ENCODE results near the gene SUGP1. TPM values are rescaled to one million over a fixed set of nuclear protein-coding genes. Genes with fewer than 3 reads are reported as not detected.

SUGP1 gene
- total RNA-seq, 1 experiment from 2014 or later: 51.2 TPM

DNA sequence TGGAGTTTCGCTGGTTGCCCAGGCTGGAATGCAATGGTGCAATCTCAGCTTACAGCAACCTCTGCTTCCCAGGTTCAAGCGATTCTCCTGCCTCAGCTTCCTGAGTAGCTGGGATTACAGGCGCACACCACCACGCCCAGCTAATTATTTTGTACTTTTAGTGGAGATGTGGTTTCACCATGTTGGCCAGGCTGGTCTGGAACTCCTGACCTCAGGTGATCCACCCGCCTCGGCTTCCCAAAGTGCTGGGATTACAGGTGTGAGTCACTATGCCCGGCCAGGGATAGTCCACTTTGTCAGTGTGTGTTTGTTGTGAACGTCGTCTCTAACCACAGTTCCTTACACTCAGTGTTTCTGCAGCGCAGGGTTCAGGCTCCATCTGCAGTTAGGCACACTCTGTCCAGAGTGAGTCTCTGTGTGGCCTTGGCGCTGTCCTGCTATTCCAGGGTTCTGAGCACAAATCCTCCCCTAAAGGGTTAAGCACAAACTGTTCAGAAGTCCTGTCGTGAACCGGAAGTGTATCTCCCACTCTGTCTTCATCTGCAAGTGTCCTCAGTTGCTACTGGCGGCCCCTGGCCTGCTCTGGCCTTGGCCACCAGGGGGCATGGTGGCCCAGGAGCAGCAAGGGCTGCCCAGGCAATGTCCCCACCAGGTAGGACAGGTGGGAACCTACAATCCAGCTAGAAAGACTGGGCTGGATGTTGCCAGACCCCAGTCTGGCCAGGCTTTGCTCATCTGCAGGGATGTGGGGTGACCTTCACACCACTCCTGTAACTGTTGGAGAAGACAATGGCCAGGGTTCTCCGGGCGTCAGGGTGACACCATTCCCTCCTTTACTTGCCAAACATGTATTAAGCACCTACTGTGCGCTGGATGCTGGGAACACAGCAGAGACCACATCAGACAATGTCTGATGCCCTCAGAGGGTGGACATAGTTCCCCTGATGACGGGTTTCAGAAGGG lies 46.4 kb upstream of the SUGP1 start:
- Histone ChIP-seq H3K9me3 (no peaks in the 10 kb centered on the region), H3K4me3 (ENCODE audit: low read depth, low read length) (no peak overlapping the region), H3K27me3 (replicated peaks; ENCODE audit: control insufficient read depth, insufficient read depth, low read length) (no peaks in the 10 kb centered on the region; the same call in 1 of the 2 replicates), H3K36me3 (ENCODE audit: control insufficient read depth, insufficient read depth, low read length) (no peaks in the 10 kb centered on the region), H3K4me1 (peaks cover 7% of the 10 kb centered on the region)
- Mint-ChIP-seq H3K27me3 (ENCODE audit: insufficient read depth, unreplicated experiment) (no peaks in the 10 kb centered on the region), H3K4me3 (ENCODE audit: unreplicated experiment) (no peak overlapping the region), H3K9me3 (ENCODE audit: unreplicated experiment) (no peaks in the 10 kb centered on the region), H3K27ac (ENCODE audit: unreplicated experiment) (peak overlapping the region; percentile 55), H3K36me3 (ENCODE audit: insufficient read depth, unreplicated experiment) (peaks cover 11% of the 10 kb centered on the region), H3K4me1 (ENCODE audit: low read depth, unreplicated experiment) (peaks cover 7% of the 10 kb centered on the region)
- peak; percentile 80 to 94 for TF ChIP-seq CTCF (IDR thresholded peaks at IDR 0.05; ENCODE audit: insufficient read depth in 1 of 2, low read depth in 1 of 2, low read length in 1 of 2, severe bottlenecking in 1 of 2, unreplicated experiment in 1 of 2)
- ChIA-PET POLR2A (interaction anchor here (0.5 to 1.0 kb wide), 4 partner anchors 9 to 247 kb away, joined by 3 to 4 read pairs (median 3); partner anchors contain the start of gene GATAD2A), CTCF (interaction anchor here (0.6 to 2.1 kb wide), 7 partner anchors 11 to 298 kb away, joined by 3 to 26 read pairs (median 6); partner anchors contain the start of gene GATAD2A)
- intact Hi-C loops (cut with micrococcal nuclease; ENCODE audit: unreplicated experiment): loop anchor here (1.0 to 2.0 kb wide), 4 partner anchors 11 to 124 kb away; no protein-coding TSS in a partner anchor
- BruUV-seq (replicated peaks): no TSS peak
- peak; percentile 90 to 93 for DNase-seq

GRCh38 chr19:19362075-19362474 lies 41.8 kb upstream of the SUGP1 start:
- no peaks in the 10 kb centered on the region; the same call in 1 of the 2 replicates for H3K27me3 ChIP-seq (replicated peaks; ENCODE audit: control insufficient read depth, insufficient read depth, low read length)
- no peaks in the 10 kb centered on the region for H3K9me3 Mint-ChIP-seq (ENCODE audit: unreplicated experiment)
- no peak overlapping the region for H3K4me3 Mint-ChIP-seq (ENCODE audit: unreplicated experiment)
- H3K36me3 ChIP-seq (ENCODE audit: control insufficient read depth, insufficient read depth, low read length): no peaks in the 10 kb centered on the region
- H3K27ac Mint-ChIP-seq (ENCODE audit: unreplicated experiment): no peak overlapping the region
- H3K4me1 Mint-ChIP-seq (ENCODE audit: low read depth, unreplicated experiment): peaks cover 7% of the 10 kb centered on the region
- H3K4me1 ChIP-seq: no peaks in the 10 kb centered on the region
- intact Hi-C loops (cut with micrococcal nuclease; ENCODE audit: unreplicated experiment): no loop called here
- POLR2A ChIA-PET: no interaction called here
- no peaks in the 10 kb centered on the region for H3K27me3 Mint-ChIP-seq (ENCODE audit: insufficient read depth, unreplicated experiment)
- TF ChIP-seq CTCF (IDR thresholded peaks at IDR 0.05; ENCODE audit: insufficient read depth in 1 of 2, low read depth in 1 of 2, low read length in 1 of 2, severe bottlenecking in 1 of 2, unreplicated experiment in 1 of 2): no peak
- CTCF ChIA-PET: interaction anchor here (0.6 kb wide), 1 partner anchor 66 kb away, joined by 3 read pairs; no protein-coding TSS in a partner anchor
- no peak overlapping the region for H3K4me3 ChIP-seq (ENCODE audit: low read depth, low read length)
- H3K9me3 ChIP-seq: no peaks in the 10 kb centered on the region
- no peak for DNase-seq
- H3K36me3 Mint-ChIP-seq (ENCODE audit: insufficient read depth, unreplicated experiment): peaks cover 17% of the 10 kb centered on the region
- no TSS peak for BruUV-seq (replicated peaks)

GRCh38 chr19:19361075-19361594 lies 40.8 kb upstream of the SUGP1 start:
- no peak overlapping the region for H3K27ac Mint-ChIP-seq (ENCODE audit: unreplicated experiment)

More at GRCh38 chr19:19361075-19361594, 40.8 kb upstream of the SUGP1 start:
- peaks cover 17% of the 10 kb centered on the region for H3K36me3 Mint-ChIP-seq (ENCODE audit: insufficient read depth, unreplicated experiment)
- ChIA-PET CTCF (interaction anchor here (0.6 kb wide), 1 partner anchor 65 kb away, joined by 3 read pairs; no protein-coding TSS in a partner anchor), POLR2A (no interaction called here)
- H3K4me1 ChIP-seq: no peaks in the 10 kb centered on the region
- no peaks in the 10 kb centered on the region for H3K9me3 Mint-ChIP-seq (ENCODE audit: unreplicated experiment)
- TF ChIP-seq CTCF (IDR thresholded peaks at IDR 0.05; ENCODE audit: insufficient read depth in 1 of 2, low read depth in 1 of 2, low read length in 1 of 2, severe bottlenecking in 1 of 2, unreplicated experiment in 1 of 2): peak; percentile 69 to 73
- H3K4me3 Mint-ChIP-seq (ENCODE audit: unreplicated experiment): no peak overlapping the region
- no peaks in the 10 kb centered on the region for H3K9me3 ChIP-seq
- peaks cover 7% of the 10 kb centered on the region for H3K4me1 Mint-ChIP-seq (ENCODE audit: low read depth, unreplicated experiment)
- BruUV-seq (replicated peaks): no TSS peak
- no peaks in the 10 kb centered on the region for H3K36me3 ChIP-seq (ENCODE audit: control insufficient read depth, insufficient read depth, low read length)
- intact Hi-C loops (cut with micrococcal nuclease; ENCODE audit: unreplicated experiment): loop anchor here (1.0 to 2.0 kb wide), 2 partner anchors 24 to 214 kb away; no protein-coding TSS in a partner anchor
- DNase-seq: peak; percentile 77 to 82
- H3K27me3 ChIP-seq (replicated peaks; ENCODE audit: control insufficient read depth, insufficient read depth, low read length): no peaks in the 10 kb centered on the region; the same call in 1 of the 2 replicates
- H3K27me3 Mint-ChIP-seq (ENCODE audit: insufficient read depth, unreplicated experiment): no peaks in the 10 kb centered on the region
- H3K4me3 ChIP-seq (ENCODE audit: low read depth, low read length): no peak overlapping the region

Measured in Caco-2 (cell line).